Measurements from ENCODE around the gene CSGALNACT2. TPM values are rescaled to one million over a fixed set of nuclear protein-coding genes. Genes with fewer than 3 reads are reported as not detected.

Gene CSGALNACT2
- total and polyA plus RNA-seq, 2 of the 13 experiments (the other 11 are each of a cell fraction or from before 2014, with no cell fraction given): 3.3 to 7.1 TPM

- 11% methylated on average over 11 of the region's 12 CpGs for WGBS (ENCODE audit: low lambda C conversion rate)
- no peak overlapping the region for H3K27ac ChIP-seq (ENCODE audit: extremely low read length, insufficient read depth, low read length)
- no peaks in the 10 kb centered on the region for H3K9me3 ChIP-seq (ENCODE audit: low read length)
- H3K4me2 ChIP-seq (ENCODE audit: low read depth, low read length): no peak overlapping the region
- POLR2A ChIA-PET: no interaction called here
- H3K4me1 ChIP-seq (ENCODE audit: insufficient read depth, low read length): no peaks in the 10 kb centered on the region
- H3K9ac ChIP-seq (ENCODE audit: insufficient read depth, low read depth, low read length): no peak overlapping the region
- H3K27me3 ChIP-seq (ENCODE audit: control insufficient read depth in 1 of 2, insufficient read depth in 2 of 2, low read length in 2 of 2): peaks cover 5 to 34% of the 10 kb centered on the region in 2 experiments; a peak in 4 of 5 replicates
- CTCF ChIA-PET (ENCODE audit: low intra/inter-chr PET ratio, low total read pairs): no interaction called here
- ATAC-seq: peak; percentile 86
- TF ChIP-seq ZSCAN12 (CRISPR knock-in tag; IDR thresholded peaks at IDR 0.05) (no peak), CTCF (CRISPR knock-in tag; IDR thresholded peaks at IDR 0.05) (peak; percentile 44), REPIN1 (CRISPR knock-in tag; IDR thresholded peaks at IDR 0.05; ENCODE audit: borderline replicate concordance, low read depth) (no peak), REST (IDR thresholded peaks at IDR 0.05; ENCODE audit: borderline replicate concordance in 1 of 2, low read depth in 1 of 2, low read length in 2 of 2) (peak in 1 of 2 experiments; percentile 68; a peak in 3 of 4 replicates), STAG1 (CRISPR knock-in tag; IDR thresholded peaks at IDR 0.05) (peak; percentile 42), SALL2 (CRISPR knock-in tag; IDR thresholded peaks at IDR 0.05) (no peak)
- intact Hi-C loops (cut with micrococcal nuclease; ENCODE audit: unreplicated experiment): no loop called here
- BruUV-seq (replicated peaks): no TSS peak
- no peak for DNase-seq (ENCODE audit: low spot score)
- H3K79me2 ChIP-seq (ENCODE audit: insufficient read depth, low read length): no peaks in the 10 kb centered on the region
- H2AFZ ChIP-seq (ENCODE audit: low read length): no peak overlapping the region
- no peaks in the 10 kb centered on the region for H4K20me1 ChIP-seq (ENCODE audit: insufficient read depth, low read length)
- FAIRE-seq: no peak
- H3K4me3 ChIP-seq (replicated peaks in 1 of 3; ENCODE audit: insufficient read depth in 1 of 3, low read depth in 2 of 3, low read length in 3 of 3): no peak overlapping the region
- in situ Hi-C loops (cut with HindIII; ENCODE audit: extremely low pct_ligation_motif_present, low pct_unique_long_range_greater_than_20kb): no loop called here
- H3K36me3 ChIP-seq (replicated peaks in 1 of 2; ENCODE audit: control insufficient read depth in 1 of 2, insufficient read depth in 2 of 2, low read length in 2 of 2): no peaks in the 10 kb centered on the region
These were observed 44.7 kb upstream of the CSGALNACT2 start for GRCh38 chr10:43093423-43094076.

Measured in HepG2 (cell line).